ENCODE data around the gene RILPL1. TPM values are rescaled to one million over a fixed set of nuclear protein-coding genes. Genes with fewer than 3 reads are reported as not detected.
A peak's percentile ranks its signal among the peaks of the same experiment; 100 is the strongest.

RILPL1 gene
- total and polyA plus RNA-seq, 9 of the 15 experiments (the other 6 are each of a cell fraction or from before 2014, with no cell fraction given) = 0.25 to 10.6 (median 8.6) TPM

DNA sequence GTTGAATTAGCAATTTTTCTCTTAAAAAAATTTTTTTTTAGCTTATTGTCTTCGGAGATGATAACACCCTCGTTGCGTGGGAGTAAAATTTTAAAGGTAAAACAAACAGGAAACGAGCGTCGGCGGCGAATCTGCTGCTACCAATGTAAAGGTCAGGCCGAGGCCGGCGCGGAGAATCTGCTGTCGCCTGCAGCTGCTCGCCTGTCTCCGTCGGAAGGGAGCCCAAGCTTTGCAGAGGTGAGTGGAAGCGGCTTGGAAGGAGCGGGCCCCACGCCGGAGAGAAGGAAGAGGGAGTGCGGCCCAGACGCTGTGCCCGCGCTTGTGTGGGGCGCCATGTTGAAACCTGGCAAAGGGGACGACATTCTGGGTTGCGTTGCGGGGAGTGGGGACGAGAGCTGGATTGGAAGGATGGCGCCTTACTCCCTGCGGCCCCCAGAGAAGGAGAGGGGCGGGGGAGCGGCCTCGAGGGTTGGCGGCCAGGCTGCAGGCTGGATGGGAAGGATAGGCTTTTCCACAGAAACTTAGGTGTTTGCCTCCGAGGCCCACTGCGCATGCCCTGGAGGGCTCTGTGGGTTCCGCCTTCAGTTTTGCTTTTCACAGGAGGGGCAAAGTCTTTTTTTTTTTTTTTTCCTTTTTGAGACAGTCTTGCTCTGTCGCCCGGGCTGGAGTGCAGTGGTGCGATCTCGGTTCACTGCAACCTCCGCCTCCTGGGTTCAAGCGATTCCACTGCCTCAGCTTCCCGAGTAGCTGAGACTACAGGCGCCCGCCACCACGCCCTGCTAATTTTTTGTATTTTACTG, 75.3 kb downstream of the RILPL1 start, which contains the start of gene SNRNP35 (continued):
- TF ChIP-seq IRF9 (tag; IDR thresholded peaks at IDR 0.05) (no peak), ZNF740 (CRISPR knock-in tag; IDR thresholded peaks at IDR 0.05) (no peak), ZNF740 (tag; IDR thresholded peaks at IDR 0.05) (no peak), ZNF23 (CRISPR knock-in tag; IDR thresholded peaks at IDR 0.05) (no peak), CTCF (IDR thresholded peaks at IDR 0.05 in 2 of 3, conservative IDR thresholded peaks at IDR 0.05 in 1 of 3; ENCODE audit: insufficient read depth in 2 of 3, low read depth in 1 of 3, low read length in 3 of 3) (no peak), SIX5 (IDR thresholded peaks at IDR 0.05; ENCODE audit: borderline replicate concordance in 1 of 2, insufficient read depth in 1 of 2, low read depth in 1 of 2, low read length in 2 of 2) (peak; percentile 22 to 26; a peak in 2 of 4 replicates), NFE2L1 (tag; IDR thresholded peaks at IDR 0.05; ENCODE audit: borderline replicate concordance, low read depth) (no peak), FOXK2 (conservative IDR thresholded peaks at IDR 0.05 in 1 of 2, IDR thresholded peaks at IDR 0.05 in 1 of 2; ENCODE audit: low read depth in 2 of 2) (peak in 1 of 2 experiments; percentile 57; a peak in 3 of 4 replicates), NR4A1 (CRISPR knock-in tag; IDR thresholded peaks at IDR 0.05) (no peak), NR4A1 (tag; IDR thresholded peaks at IDR 0.05) (peak; percentile 68; the same call in 1 of the 2 replicates), SLC30A9 (CRISPR knock-in tag; IDR thresholded peaks at IDR 0.05) (no peak), IFI16 (CRISPR knock-in tag; IDR thresholded peaks at IDR 0.05) (no peak), ZNF644 (tag; IDR thresholded peaks at IDR 0.05; ENCODE audit: low read depth) (no peak), TSC22D4 (tag; IDR thresholded peaks at IDR 0.05) (no peak), CCAR2 (IDR thresholded peaks at IDR 0.05; ENCODE audit: low read depth, low read length) (no peak), MEIS2 (IDR thresholded peaks at IDR 0.05; ENCODE audit: partially characterized antibody) (peak; percentile 57), MTF1 (CRISPR knock-in tag; IDR thresholded peaks at IDR 0.05; ENCODE audit: borderline replicate concordance) (no peak), MED1 (CRISPR knock-in tag; IDR thresholded peaks at IDR 0.05; ENCODE audit: borderline replicate concordance) (no peak)
- TF ChIP-seq, protein P1, sequence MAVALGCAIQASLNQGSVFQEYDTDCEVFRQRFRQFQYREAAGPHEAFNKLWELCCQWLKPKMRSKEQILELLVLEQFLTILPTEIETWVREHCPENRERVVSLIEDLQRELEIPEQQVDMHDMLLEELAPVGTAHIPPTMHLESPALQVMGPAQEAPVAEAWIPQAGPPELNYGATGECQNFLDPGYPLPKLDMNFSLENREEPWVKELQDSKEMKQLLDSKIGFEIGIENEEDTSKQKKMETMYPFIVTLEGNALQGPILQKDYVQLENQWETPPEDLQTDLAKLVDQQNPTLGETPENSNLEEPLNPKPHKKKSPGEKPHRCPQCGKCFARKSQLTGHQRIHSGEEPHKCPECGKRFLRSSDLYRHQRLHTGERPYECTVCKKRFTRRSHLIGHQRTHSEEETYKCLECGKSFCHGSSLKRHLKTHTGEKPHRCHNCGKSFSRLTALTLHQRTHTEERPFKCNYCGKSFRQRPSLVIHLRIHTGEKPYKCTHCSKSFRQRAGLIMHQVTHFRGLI (CRISPR knock-in tag; IDR thresholded peaks at IDR 0.05) = no peak
- TF ChIP-seq, protein P2, sequence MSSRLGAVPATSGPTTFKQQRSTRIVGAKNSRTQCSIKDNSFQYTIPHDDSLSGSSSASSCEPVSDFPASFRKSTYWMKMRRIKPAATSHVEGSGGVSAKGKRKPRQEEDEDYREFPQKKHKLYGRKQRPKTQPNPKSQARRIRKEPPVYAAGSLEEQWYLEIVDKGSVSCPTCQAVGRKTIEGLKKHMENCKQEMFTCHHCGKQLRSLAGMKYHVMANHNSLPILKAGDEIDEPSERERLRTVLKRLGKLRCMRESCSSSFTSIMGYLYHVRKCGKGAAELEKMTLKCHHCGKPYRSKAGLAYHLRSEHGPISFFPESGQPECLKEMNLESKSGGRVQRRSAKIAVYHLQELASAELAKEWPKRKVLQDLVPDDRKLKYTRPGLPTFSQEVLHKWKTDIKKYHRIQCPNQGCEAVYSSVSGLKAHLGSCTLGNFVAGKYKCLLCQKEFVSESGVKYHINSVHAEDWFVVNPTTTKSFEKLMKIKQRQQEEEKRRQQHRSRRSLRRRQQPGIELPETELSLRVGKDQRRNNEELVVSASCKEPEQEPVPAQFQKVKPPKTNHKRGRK (tag; IDR thresholded peaks at IDR 0.05) = no peak

Measured in K562 (cell line).